HEK293T (cell line): ENCODE results near the gene WTIP.

Source experiments
- BHLHE40 ChIP-seq: fragments of 450-650 bp; IDR thresholded peaks from 2 replicates; pipeline ENCODE4 v1.6.1; 2016; ENCODE audit warnings: mild to moderate bottlenecking, moderate library complexity, borderline replicate concordance
- FOXA1 ChIP-seq: fragments of 450-650 bp; IDR thresholded peaks from 2 replicates; pipeline ENCODE4 v1.6.1; 2016; ENCODE audit warnings: mild to moderate bottlenecking
- FOXK2 ChIP-seq: fragments of 450-650 bp; IDR thresholded peaks from 2 replicates; pipeline ENCODE4 v1.6.1; 2016; ENCODE audit warnings: mild to moderate bottlenecking
- FOXM1 ChIP-seq: fragments of 450-650 bp; IDR thresholded peaks from 2 replicates; pipeline ENCODE4 v1.6.1; 2017; ENCODE audit warnings: mild to moderate bottlenecking, borderline replicate concordance
- HDGF ChIP-seq: fragments of 450-650 bp; IDR thresholded peaks from 2 replicates; pipeline ENCODE4 v1.6.1; 2017; ENCODE audit warnings: antibody characterized with exemption, borderline replicate concordance
- NFRKB ChIP-seq: fragments of 450-650 bp; IDR thresholded peaks from 2 replicates; pipeline ENCODE4 v1.6.1; 2016; ENCODE audit warnings: mild to moderate bottlenecking, moderate library complexity
- PKNOX1 ChIP-seq: fragments of 450-650 bp; IDR thresholded peaks from 2 replicates; pipeline ENCODE4 v1.6.1; 2016
- SP1 ChIP-seq: fragments of 450-650 bp; IDR thresholded peaks from 2 replicates; pipeline ENCODE4 v1.6.1; 2017
- SUZ12 ChIP-seq: fragments of 450-650 bp; IDR thresholded peaks from 2 replicates; pipeline ENCODE4 v1.6.1; 2016; ENCODE audit warnings: mild to moderate bottlenecking
- TARDBP ChIP-seq: fragments of 450-650 bp; IDR thresholded peaks from 2 replicates; pipeline ENCODE4 v1.6.1; 2016
- ZNF384 ChIP-seq: fragments of 450-650 bp; IDR thresholded peaks from 2 replicates; pipeline ENCODE4 v1.6.1; 2016

GRCh38 chr19:34468409-34468808 is 13.1 kb upstream of the WTIP start:
- TF ChIP-seq FOXA1 (no peak), SP1 (no peak), TARDBP (no peak), FOXM1 (no peak), FOXK2 (no peak), ZNF384 (no peak), HDGF (no peak), NFRKB (no peak), PKNOX1 (no peak), BHLHE40 (no peak), SUZ12 (no peak)
